H9 (cell line): Measurements from ENCODE around the gene CEP55. TPM values are rescaled to one million over a fixed set of nuclear protein-coding genes. Genes with fewer than 3 reads are reported as not detected.

ENCODE experiments used
- DNase-seq: peaks from one replicate; pipeline ENCODE4 v3.0.0-alpha.2; 2017
- H2AFZ ChIP-seq: one replicate; pipeline ENCODE4 v1.6.1; 2013; ENCODE audit warnings: mild to moderate bottlenecking, low read length, control low read depth, moderate library complexity
- H2AK5ac ChIP-seq: 2 replicates; pipeline ENCODE4 v1.6.1; 2013; ENCODE audit warnings: low read length, control low read depth, mixed read lengths; ENCODE audit not compliant: insufficient read length
- H2BK120ac ChIP-seq: one replicate; pipeline ENCODE4 v1.6.1; 2013; ENCODE audit warnings: low read depth, mild to moderate bottlenecking, low read length, control low read depth, inconsistent platforms; ENCODE audit not compliant: poor library complexity, severe bottlenecking
- H2BK12ac ChIP-seq: 2 replicates; pipeline ENCODE4 v1.6.1; 2013; ENCODE audit warnings: low read length, control low read depth, mixed read lengths, low read depth; ENCODE audit not compliant: insufficient read length
- H2BK15ac ChIP-seq: 2 replicates; pipeline ENCODE4 v1.6.1; 2013; ENCODE audit warnings: low read depth, low read length, control low read depth
- H2BK20ac ChIP-seq: one replicate; pipeline ENCODE4 v1.6.1; 2013; ENCODE audit warnings: low read depth, mild to moderate bottlenecking, low read length, control low read depth, inconsistent platforms; ENCODE audit not compliant: poor library complexity, severe bottlenecking
- H2BK5ac ChIP-seq: 2 replicates; pipeline ENCODE4 v1.6.1; 2013; ENCODE audit warnings: low read length, control low read depth, mixed read lengths; ENCODE audit not compliant: insufficient read length
- H3K14ac ChIP-seq: 2 replicates; pipeline ENCODE4 v1.6.1; 2013; ENCODE audit warnings: low read length, control low read depth; ENCODE audit not compliant: insufficient read depth
- H3K18ac ChIP-seq: 2 replicates; pipeline ENCODE4 v1.6.1; 2013; ENCODE audit warnings: low read depth, mild to moderate bottlenecking, mixed read lengths, low read length, control low read depth; ENCODE audit not compliant: insufficient read length
- H3K23ac ChIP-seq: 2 replicates; pipeline ENCODE4 v1.6.1; 2013; ENCODE audit warnings: low read length, control low read depth, mixed read lengths, low read depth; ENCODE audit not compliant: insufficient read length
- H3K23me2 ChIP-seq: 2 replicates; pipeline ENCODE4 v1.6.1; 2013; ENCODE audit warnings: low read depth, mild to moderate bottlenecking, mixed read lengths, low read length, control low read depth; ENCODE audit not compliant: insufficient read length, poor library complexity, severe bottlenecking
- H3K27ac ChIP-seq: 2 replicates; pipeline ENCODE4 v1.5.1; 2013; ENCODE audit warnings: low read length, control low read depth, mixed read lengths, low read depth; ENCODE audit not compliant: insufficient read length
- H3K27me3 ChIP-seq: 2 replicates; pipeline ENCODE4 v1.6.1; 2013; ENCODE audit warnings: low read length, control low read depth, inconsistent platforms; ENCODE audit not compliant: insufficient read depth
- H3K4ac ChIP-seq: 2 replicates; pipeline ENCODE4 v1.6.1; 2013; ENCODE audit warnings: low read depth, mild to moderate bottlenecking, control low read depth, inconsistent platforms, low read length, moderate library complexity
- H3K4me1 ChIP-seq: 2 replicates; pipeline ENCODE4 v1.6.1; 2013; ENCODE audit warnings: low read length, control low read depth, inconsistent platforms; ENCODE audit not compliant: insufficient read depth
- H3K4me2 ChIP-seq: 2 replicates; pipeline ENCODE4 v1.6.1; 2013; ENCODE audit warnings: low read length, control low read depth, mixed read lengths; ENCODE audit not compliant: insufficient read length, insufficient read depth
- H3K56ac ChIP-seq: 2 replicates; pipeline ENCODE4 v1.6.1; 2013; ENCODE audit warnings: low read depth, mild to moderate bottlenecking, mixed read lengths, low read length, control low read depth; ENCODE audit not compliant: insufficient read length
- H3K79me1 ChIP-seq: 2 replicates; pipeline ENCODE4 v1.6.1; 2013; ENCODE audit warnings: low read depth, mild to moderate bottlenecking, moderate library complexity, low read length, control low read depth, inconsistent platforms; ENCODE audit not compliant: insufficient read depth, poor library complexity, severe bottlenecking
- H3K79me2 ChIP-seq: 2 replicates; pipeline ENCODE4 v1.6.1; 2013; ENCODE audit warnings: low read length, control low read depth, inconsistent platforms; ENCODE audit not compliant: insufficient read depth
- H3K9ac ChIP-seq: 2 replicates; pipeline ENCODE4 v1.6.1; 2013; ENCODE audit warnings: low read length, control low read depth, mixed read lengths; ENCODE audit not compliant: insufficient read length; ENCODE audit errors: extremely low read depth
- H3K9me3 ChIP-seq: one replicate; pipeline ENCODE4 v1.6.1; 2013; ENCODE audit warnings: low read depth, low read length, inconsistent platforms; ENCODE audit not compliant: control insufficient read depth
- H3T11ph ChIP-seq: one replicate; pipeline ENCODE4 v1.6.1; 2013; ENCODE audit warnings: mild to moderate bottlenecking, low read length, control low read depth, inconsistent platforms
- H4K20me1 ChIP-seq: one replicate; pipeline ENCODE4 v1.6.1; 2013; ENCODE audit not compliant: control insufficient read depth, insufficient read length, insufficient read depth
- H4K5ac ChIP-seq: 2 replicates; pipeline ENCODE4 v1.6.1; 2013; ENCODE audit warnings: low read depth, mild to moderate bottlenecking, mixed read lengths, low read length, control low read depth; ENCODE audit not compliant: insufficient read length
- H4K8ac ChIP-seq: replicated peaks from 2 replicates; pipeline ENCODE4 v1.6.1; 2013; ENCODE audit warnings: low read length, control low read depth, mixed read lengths, low read depth; ENCODE audit not compliant: insufficient read length
- H4K91ac ChIP-seq: 2 replicates; pipeline ENCODE4 v1.6.1; 2013; ENCODE audit warnings: low read depth, mild to moderate bottlenecking, moderate library complexity, mixed read lengths, low read length, control low read depth; ENCODE audit not compliant: insufficient read length
- H3K27ac Mint-ChIP-seq, 3 experiments: 2 replicates in 2 of 3; 3 replicates in 1 of 3; pipeline ENCODE4 v1.8.0; 2020 to 2021; ENCODE audit warnings: mixed read lengths in 3 of 3, mild to moderate bottlenecking in 1 of 3, moderate library complexity in 1 of 3
- H3K27me3 Mint-ChIP-seq: 2 replicates; pipeline ENCODE4 v1.8.0; 2021; ENCODE audit warnings: low read depth, mild to moderate bottlenecking, moderate library complexity, mixed read lengths
- H3K36me3 Mint-ChIP-seq, 3 experiments: 2 replicates in 2 of 3; 3 replicates in 1 of 3; pipeline ENCODE4 v1.8.0; 2020 to 2021; ENCODE audit warnings: low read depth in 3 of 3, mixed read lengths in 3 of 3; ENCODE audit not compliant: insufficient read depth in 1 of 3
- H3K4me1 Mint-ChIP-seq, 2 experiments: 2 replicates each; pipeline ENCODE4 v1.8.0; 2020; ENCODE audit warnings: mixed read lengths in 2 of 2
- H3K4me3 Mint-ChIP-seq, 2 experiments: 2 replicates in 1 of 2; 3 replicates in 1 of 2; pipeline ENCODE4 v1.8.0; 2020 to 2021; ENCODE audit warnings: mild to moderate bottlenecking in 2 of 2, mixed read lengths in 2 of 2, moderate library complexity in 1 of 2
- H3K9me3 Mint-ChIP-seq, 2 experiments: 2 replicates in 1 of 2; 3 replicates in 1 of 2; pipeline ENCODE4 v1.8.0; 2020; ENCODE audit warnings: mild to moderate bottlenecking in 2 of 2, mixed read lengths in 2 of 2, moderate library complexity in 1 of 2
- WGBS: extraction: QIAGEN DNeasy Blood & Tissue Kit; methylation state at CpG from one replicate; pipeline ENCODE4 v1.1.7; 2013; ENCODE audit warnings: missing lambda C conversion rate, low lambda C conversion rate, mixed read lengths; ENCODE audit not compliant: insufficient read length; ENCODE audit errors: extremely low coverage; 5-methylcytosine and 5-hydroxymethylcytosine counted together
- total RNA-seq: library from RNA; stranded (reverse); gene quantifications from 2 replicates; pipeline ENCODE4 v1.2.1, GENCODE V29; 2021
- TF ChIP-seq, protein P1 (sequence below): fragments of 200-600 bp; sonication (generic); conservative IDR thresholded peaks from 3 replicates; pipeline ENCODE4 v1.8.0; 2021; ENCODE audit warnings: antibody characterized with exemption, mild to moderate bottlenecking

Gene CEP55
- total RNA-seq, 1 experiment from 2014 or later: 17.8 TPM

DNA sequence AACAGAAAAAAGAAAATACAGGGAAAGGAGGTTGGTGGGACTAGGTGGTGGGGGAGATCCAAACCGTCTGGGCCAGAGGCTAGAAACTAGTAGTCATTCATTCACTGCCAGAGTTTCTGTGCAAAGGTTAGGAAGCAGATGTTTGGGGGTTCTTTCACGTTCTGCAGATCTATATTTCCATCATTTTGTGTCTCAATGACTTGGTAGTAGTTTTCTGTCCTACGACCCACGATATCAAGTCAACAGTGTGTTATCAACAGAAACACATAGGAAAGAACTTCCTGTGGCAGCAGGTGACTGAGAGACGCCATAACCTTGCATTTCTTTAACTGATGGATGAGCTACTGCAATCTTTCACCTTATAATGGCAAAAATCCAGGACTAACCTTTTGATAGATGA, 1.8 kb downstream of the CEP55 start:
- H2BK20ac ChIP-seq: no peak overlapping the region
- H3K56ac ChIP-seq: no peak overlapping the region
- peaks cover 18 to 22% of the 10 kb centered on the region in 2 experiments for H3K4me1 Mint-ChIP-seq
- H3K27me3 Mint-ChIP-seq: peaks cover 12% of the 10 kb centered on the region
- no peaks in the 10 kb centered on the region for H3K9me3 Mint-ChIP-seq
- WGBS: no CpG with 5 or more reads among the region's 5 CpGs
- no peak overlapping the region for H3T11ph ChIP-seq
- no peak overlapping the region for H2AFZ ChIP-seq
- no peak overlapping the region for H2BK12ac ChIP-seq
- H3K4me3 Mint-ChIP-seq: peak overlapping the region; percentile 83 to 95
- no peak overlapping the region for H2BK5ac ChIP-seq
- H3K27ac ChIP-seq: no peak overlapping the region
- H4K20me1 ChIP-seq: no peaks in the 10 kb centered on the region
- H2BK15ac ChIP-seq: no peak overlapping the region
- H3K27ac Mint-ChIP-seq: no peak overlapping the region
- H3K9ac ChIP-seq: peak overlapping the region; percentile 44
- no peaks in the 10 kb centered on the region for H3K4me1 ChIP-seq
- H3K4me2 ChIP-seq: peak overlapping the region; percentile 47
- TF ChIP-seq, protein P1, sequence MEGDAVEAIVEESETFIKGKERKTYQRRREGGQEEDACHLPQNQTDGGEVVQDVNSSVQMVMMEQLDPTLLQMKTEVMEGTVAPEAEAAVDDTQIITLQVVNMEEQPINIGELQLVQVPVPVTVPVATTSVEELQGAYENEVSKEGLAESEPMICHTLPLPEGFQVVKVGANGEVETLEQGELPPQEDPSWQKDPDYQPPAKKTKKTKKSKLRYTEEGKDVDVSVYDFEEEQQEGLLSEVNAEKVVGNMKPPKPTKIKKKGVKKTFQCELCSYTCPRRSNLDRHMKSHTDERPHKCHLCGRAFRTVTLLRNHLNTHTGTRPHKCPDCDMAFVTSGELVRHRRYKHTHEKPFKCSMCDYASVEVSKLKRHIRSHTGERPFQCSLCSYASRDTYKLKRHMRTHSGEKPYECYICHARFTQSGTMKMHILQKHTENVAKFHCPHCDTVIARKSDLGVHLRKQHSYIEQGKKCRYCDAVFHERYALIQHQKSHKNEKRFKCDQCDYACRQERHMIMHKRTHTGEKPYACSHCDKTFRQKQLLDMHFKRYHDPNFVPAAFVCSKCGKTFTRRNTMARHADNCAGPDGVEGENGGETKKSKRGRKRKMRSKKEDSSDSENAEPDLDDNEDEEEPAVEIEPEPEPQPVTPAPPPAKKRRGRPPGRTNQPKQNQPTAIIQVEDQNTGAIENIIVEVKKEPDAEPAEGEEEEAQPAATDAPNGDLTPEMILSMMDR: no peak
- no peak overlapping the region for H2BK120ac ChIP-seq
- H2AK5ac ChIP-seq: no peak overlapping the region
- no peak overlapping the region for H4K5ac ChIP-seq
- H3K14ac ChIP-seq: no peak overlapping the region
- no peak overlapping the region for H3K4ac ChIP-seq
- H4K91ac ChIP-seq: no peak overlapping the region
- H4K8ac ChIP-seq: no peak overlapping the region
- no peaks in the 10 kb centered on the region for H3K9me3 ChIP-seq
- peaks cover 3% of the 10 kb centered on the region; the same call in 1 of the 2 replicates for H3K79me2 ChIP-seq
- peaks cover 9% of the 10 kb centered on the region for H3K23me2 ChIP-seq
- H3K18ac ChIP-seq: no peak overlapping the region
- peaks cover 2 to 21% (median 19%) of the 10 kb centered on the region in 3 experiments; a peak in 6 of 7 replicates for H3K36me3 Mint-ChIP-seq
- no peaks in the 10 kb centered on the region for H3K27me3 ChIP-seq
- no peak overlapping the region for H3K23ac ChIP-seq
- DNase-seq: no peak
- H3K79me1 ChIP-seq: no peaks in the 10 kb centered on the region
